SK-N-SH (cell line): ENCODE data around the gene CSF3. TPM values are rescaled to one million over a fixed set of nuclear protein-coding genes. Genes with fewer than 3 reads are reported as not detected.

Experiments
- CTCF ChIA-PET: fragments of 300-600, 350-600 bp; formaldehyde crosslinking; extraction: SDS; loops from one replicate; lab custom pipeline; 2021; lab: Yijun Ruan, JAX
- POLR2A ChIA-PET: fragments of 350-600 bp; sonication (Branson Sonifier 250); formaldehyde crosslinking; extraction: SDS; loops from one replicate; lab custom pipeline; 2020; ENCODE audit warnings: antibody characterized with exemption, inconsistent platforms; lab: Yijun Ruan, JAX
- DNase-seq: peaks from one replicate; pipeline ENCODE4 v3.0.0; 2012
- H2AFZ ChIP-seq: fragments of 200-600 bp; sonication (generic); 2 replicates; pipeline ENCODE4 v1.8.1; 2016; ENCODE audit warnings: antibody characterized with exemption, mild to moderate bottlenecking, low read depth
- H3F3A ChIP-seq: fragments of 200-600 bp; sonication (generic); replicated peaks from 2 replicates; pipeline ENCODE3; 2016; ENCODE audit warnings: antibody characterized with exemption, mild to moderate bottlenecking; ENCODE audit not compliant: insufficient read depth
- H3K27ac ChIP-seq, 2 experiments: fragments of 200-500 bp in 1 of 2; fragments of 200-600 bp in 1 of 2; sonication (Bioruptor generic) in 1 of 2; sonication (generic), shearing (Covaris generic) in 1 of 2; 2 replicates each; pipeline versions ENCODE4 v1.5.1 to v1.6.1; 2014 to 2016; ENCODE audit warnings: low read depth in 2 of 2, inconsistent platforms in 1 of 2, low read length in 1 of 2, mild to moderate bottlenecking in 1 of 2, mixed read lengths in 1 of 2
- H3K27me3 ChIP-seq: fragments of 200-600 bp; sonication (generic), shearing (Covaris generic); 2 replicates; pipeline ENCODE4 v1.6.1; 2016; ENCODE audit warnings: mixed run types; ENCODE audit not compliant: insufficient read depth
- H3K36me3 ChIP-seq, 2 experiments: fragments of 200-500 bp in 1 of 2; fragments of 200-600 bp in 1 of 2; sonication (Bioruptor generic) in 1 of 2; sonication (generic) in 1 of 2; replicated peaks in 1 of 2; 2 replicates each; pipeline versions ENCODE3 to v1.5.1; 2014 to 2016; ENCODE audit warnings: low read length in 1 of 2, mild to moderate bottlenecking in 1 of 2; ENCODE audit not compliant: insufficient read depth in 2 of 2, control insufficient read depth in 1 of 2
- H3K4me1 ChIP-seq, 2 experiments: fragments of 200-500 bp in 1 of 2; fragments of 200-600 bp in 1 of 2; sonication (Bioruptor generic) in 1 of 2; sonication (generic), shearing (Covaris generic) in 1 of 2; 2 replicates each; pipeline versions ENCODE4 v1.5.1 to v1.6.1; 2014 to 2016; ENCODE audit warnings: low read depth in 1 of 2, low read length in 1 of 2, mixed run types in 1 of 2; ENCODE audit not compliant: insufficient read depth in 2 of 2, control insufficient read depth in 1 of 2
- H3K4me2 ChIP-seq: fragments of 200-600 bp; sonication (generic), shearing (Covaris generic); 2 replicates; pipeline ENCODE4 v1.6.1; 2017; ENCODE audit warnings: mixed run types
- H3K4me3 ChIP-seq, 2 experiments: fragments of 200-500 bp in 1 of 2; fragments of 200-600 bp in 1 of 2; sonication (Bioruptor generic) in 1 of 2; sonication (generic), shearing (Covaris generic) in 1 of 2; 2 replicates each; pipeline versions ENCODE4 v1.5.1 to v1.8.1; 2014 to 2016; ENCODE audit warnings: low read depth in 2 of 2, inconsistent platforms in 1 of 2, low read length in 1 of 2, mild to moderate bottlenecking in 1 of 2, mixed read lengths in 1 of 2, moderate library complexity in 1 of 2
- H3K79me2 ChIP-seq: fragments of 200-600 bp; sonication (generic); 2 replicates; pipeline ENCODE4 v1.8.1; 2017; ENCODE audit warnings: mild to moderate bottlenecking; ENCODE audit not compliant: insufficient read depth
- H3K9ac ChIP-seq: fragments of 200-600 bp; sonication (generic); 2 replicates; pipeline ENCODE4 v1.6.1; 2017; ENCODE audit warnings: mixed run types
- H3K9me2 ChIP-seq: fragments of 200-600 bp; sonication (generic); 2 replicates; pipeline ENCODE4 v1.6.1; 2017; ENCODE audit warnings: mixed run types
- H3K9me3 ChIP-seq: fragments of 200-600 bp; sonication (generic); 2 replicates; pipeline ENCODE4 v1.6.1; 2017; ENCODE audit warnings: mixed run types, mild to moderate bottlenecking, moderate library complexity
- H4K20me1 ChIP-seq: fragments of 200-600 bp; sonication (generic); 2 replicates; pipeline ENCODE4 v1.6.1; 2017; ENCODE audit warnings: mild to moderate bottlenecking, mixed run types; ENCODE audit not compliant: insufficient read depth
- ELF1 ChIP-seq: IDR thresholded peaks from 2 replicates; pipeline ENCODE4 v1.4.0; 2012
- EP300 ChIP-seq, 2 experiments: IDR thresholded peaks; 2 replicates each; pipeline versions ENCODE4 v1.4.0 to v1.6.1; 2012; ENCODE audit warnings: borderline replicate concordance in 1 of 2, low read depth in 1 of 2, low read length in 1 of 2
- FOSL2 ChIP-seq: IDR thresholded peaks from 2 replicates; pipeline ENCODE4 v1.4.0; 2012; ENCODE audit warnings: low read depth, mild to moderate bottlenecking, moderate library complexity, borderline replicate concordance
- JUND ChIP-seq: IDR thresholded peaks from 2 replicates; pipeline ENCODE4 v1.4.0; 2012
- MEF2A ChIP-seq: IDR thresholded peaks from 2 replicates; pipeline ENCODE4 v1.4.0; 2012; ENCODE audit warnings: low read depth, borderline replicate concordance
- NRF1 ChIP-seq: IDR thresholded peaks from 2 replicates; pipeline ENCODE4 v1.6.1; 2012; ENCODE audit warnings: low read depth, mild to moderate bottlenecking, low read length
- RCOR1 ChIP-seq: fragments of 150-350 bp; IDR thresholded peaks from 2 replicates; pipeline ENCODE4 v1.6.1; 2017; ENCODE audit warnings: antibody characterized with exemption, low read length
- RFX5 ChIP-seq: IDR thresholded peaks from 2 replicates; pipeline ENCODE4 v1.6.1; 2012; ENCODE audit warnings: mild to moderate bottlenecking, improper control_type of control experiment, low read length
- RXRA ChIP-seq: IDR thresholded peaks from 2 replicates; pipeline ENCODE4 v1.4.0; 2012; ENCODE audit warnings: low read depth, mild to moderate bottlenecking, borderline replicate concordance
- TAF1 ChIP-seq: IDR thresholded peaks from 2 replicates; pipeline ENCODE4 v1.6.1; 2012; ENCODE audit warnings: low read depth, mild to moderate bottlenecking, low read length, moderate library complexity, borderline replicate concordance
- TEAD4 ChIP-seq: IDR thresholded peaks from 2 replicates; pipeline ENCODE4 v1.4.0; 2012; ENCODE audit warnings: mild to moderate bottlenecking, borderline replicate concordance; ENCODE audit not compliant: insufficient read depth
- YY1 ChIP-seq: IDR thresholded peaks from 2 replicates; pipeline ENCODE4 v1.4.0; 2012; ENCODE audit warnings: low read depth, mild to moderate bottlenecking
- WGBS: methylation state at CpG from one replicate; pipeline ENCODE4 v1.1.6; 2017; ENCODE audit warnings: low lambda C conversion rate; 5-methylcytosine and 5-hydroxymethylcytosine counted together
- polyA plus RNA-seq, 3 experiments: library from polyadenylated mRNA; depleted of rRNA; stranded (reverse); fragments of >200 nt; gene quantifications; 2 replicates each; pipeline ENCODE4 v1.2.3, GENCODE V29; 2012
- TF ChIP-seq, protein P1 (sequence below): fragments of 200-600 bp; sonication (generic); IDR thresholded peaks from 2 replicates; pipeline ENCODE4 v1.6.1; 2017; ENCODE audit warnings: antibody characterized with exemption, mild to moderate bottlenecking, moderate library complexity
- TF ChIP-seq, protein P2 (sequence below): fragments of 150-350 bp; IDR thresholded peaks from 2 replicates; pipeline ENCODE4 v1.6.1; 2016; ENCODE audit warnings: mild to moderate bottlenecking, low read depth, low read length
- TF ChIP-seq, protein P3 (sequence below): IDR thresholded peaks from 2 replicates; pipeline ENCODE4 v1.4.0; 2012; ENCODE audit warnings: low read depth
- TF ChIP-seq, protein P4 (sequence below): IDR thresholded peaks from 2 replicates; pipeline ENCODE4 v1.4.0; 2012; ENCODE audit warnings: low read depth, borderline replicate concordance
- TF ChIP-seq, protein P5 (sequence below): fragments of 150-350 bp; IDR thresholded peaks from 2 replicates; pipeline ENCODE4 v1.6.1; 2017; ENCODE audit warnings: antibody characterized with exemption, low read length, low read depth, borderline replicate concordance

The CSF3 gene
- polyA plus RNA-seq, 1 of the 3 experiments (the other 2 are of a cell fraction) = not detected

DNA sequence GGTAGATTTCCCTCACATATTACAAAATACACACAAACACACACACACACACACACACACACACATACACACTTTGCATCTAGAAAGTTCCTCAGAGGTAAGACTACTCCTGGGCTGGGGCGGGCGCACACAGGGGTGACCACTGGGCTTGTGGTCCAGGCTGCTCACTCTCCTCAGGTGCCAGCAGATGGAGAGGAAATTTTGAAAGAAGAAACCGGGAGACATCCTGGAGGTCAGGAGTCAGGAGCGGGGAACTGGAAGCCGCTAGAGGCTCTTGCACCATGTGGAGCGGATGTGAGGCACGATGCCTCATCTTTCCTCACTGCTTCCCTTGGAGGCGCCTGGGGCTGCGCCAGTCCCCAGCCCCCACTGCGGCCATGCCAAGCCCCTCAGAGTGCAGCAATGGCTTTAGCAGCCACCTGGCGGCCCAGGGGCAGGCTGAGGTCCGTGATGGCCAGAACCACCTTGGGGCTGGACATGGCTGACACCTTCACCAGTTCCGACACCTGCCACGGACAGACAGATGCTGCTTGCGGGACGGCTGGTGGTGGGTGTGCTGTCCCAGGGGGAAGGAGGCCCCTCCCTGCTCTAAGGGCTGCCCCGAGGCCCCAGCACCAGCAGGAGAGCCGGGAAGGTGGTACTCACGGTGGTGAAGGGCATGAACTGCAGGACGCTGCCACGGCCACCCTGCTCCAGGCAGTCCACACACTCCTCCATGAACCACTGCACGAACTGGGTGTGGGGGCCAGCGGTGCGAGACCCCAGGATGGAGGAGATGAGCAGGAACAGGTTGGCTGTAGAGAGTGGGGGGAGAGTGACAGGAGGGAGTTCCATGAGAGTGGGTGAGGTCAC is 4.1 kb downstream of the CSF3 start:
- ChIA-PET POLR2A (interaction anchor here (0.7 kb wide), 1 partner anchor 284 kb away, joined by 3 read pairs; no protein-coding TSS in a partner anchor), CTCF (interaction anchor here (1.1 to 4.2 kb wide), 4 partner anchors 32 to 93 kb away, joined by 3 to 18 read pairs (median 3); partner anchors contain the start of gene PSMD3)
- no peaks in the 10 kb centered on the region for H3K9me3 ChIP-seq
- H3K4me3 ChIP-seq = no peak overlapping the region
- peaks cover 5 to 15% of the 10 kb centered on the region in 2 experiments for H3K36me3 ChIP-seq
- H3K27me3 ChIP-seq = no peaks in the 10 kb centered on the region
- TF ChIP-seq, protein P1, sequence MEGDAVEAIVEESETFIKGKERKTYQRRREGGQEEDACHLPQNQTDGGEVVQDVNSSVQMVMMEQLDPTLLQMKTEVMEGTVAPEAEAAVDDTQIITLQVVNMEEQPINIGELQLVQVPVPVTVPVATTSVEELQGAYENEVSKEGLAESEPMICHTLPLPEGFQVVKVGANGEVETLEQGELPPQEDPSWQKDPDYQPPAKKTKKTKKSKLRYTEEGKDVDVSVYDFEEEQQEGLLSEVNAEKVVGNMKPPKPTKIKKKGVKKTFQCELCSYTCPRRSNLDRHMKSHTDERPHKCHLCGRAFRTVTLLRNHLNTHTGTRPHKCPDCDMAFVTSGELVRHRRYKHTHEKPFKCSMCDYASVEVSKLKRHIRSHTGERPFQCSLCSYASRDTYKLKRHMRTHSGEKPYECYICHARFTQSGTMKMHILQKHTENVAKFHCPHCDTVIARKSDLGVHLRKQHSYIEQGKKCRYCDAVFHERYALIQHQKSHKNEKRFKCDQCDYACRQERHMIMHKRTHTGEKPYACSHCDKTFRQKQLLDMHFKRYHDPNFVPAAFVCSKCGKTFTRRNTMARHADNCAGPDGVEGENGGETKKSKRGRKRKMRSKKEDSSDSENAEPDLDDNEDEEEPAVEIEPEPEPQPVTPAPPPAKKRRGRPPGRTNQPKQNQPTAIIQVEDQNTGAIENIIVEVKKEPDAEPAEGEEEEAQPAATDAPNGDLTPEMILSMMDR = 0 out of 2 replicates have a peak, but pooled peaks have one; percentile 13
- no peak for TF ChIP-seq RCOR1
- TF ChIP-seq TEAD4 = no peak
- TF ChIP-seq NRF1 = no peak
- TF ChIP-seq, protein P2, sequence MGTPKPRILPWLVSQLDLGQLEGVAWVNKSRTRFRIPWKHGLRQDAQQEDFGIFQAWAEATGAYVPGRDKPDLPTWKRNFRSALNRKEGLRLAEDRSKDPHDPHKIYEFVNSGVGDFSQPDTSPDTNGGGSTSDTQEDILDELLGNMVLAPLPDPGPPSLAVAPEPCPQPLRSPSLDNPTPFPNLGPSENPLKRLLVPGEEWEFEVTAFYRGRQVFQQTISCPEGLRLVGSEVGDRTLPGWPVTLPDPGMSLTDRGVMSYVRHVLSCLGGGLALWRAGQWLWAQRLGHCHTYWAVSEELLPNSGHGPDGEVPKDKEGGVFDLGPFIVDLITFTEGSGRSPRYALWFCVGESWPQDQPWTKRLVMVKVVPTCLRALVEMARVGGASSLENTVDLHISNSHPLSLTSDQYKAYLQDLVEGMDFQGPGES = no peak
- no peak for TF ChIP-seq MEF2A
- TF ChIP-seq ELF1 = no peak
- TF ChIP-seq FOSL2 = no peak
- WGBS = 91% methylated on average over 19 of the region's 24 CpGs
- H3K4me1 ChIP-seq = peaks cover 0 to 9% of the 10 kb centered on the region in 2 experiments; a peak in 1 of 4 replicates
- H3K9ac ChIP-seq = no peak overlapping the region
- no peaks in the 10 kb centered on the region for H4K20me1 ChIP-seq
- H3K79me2 ChIP-seq = no peaks in the 10 kb centered on the region
- H3K4me2 ChIP-seq = no peak overlapping the region
- DNase-seq = peak; percentile 42
- H3K27ac ChIP-seq = no peak overlapping the region
- no peaks in the 10 kb centered on the region for H3K9me2 ChIP-seq
- H2AFZ ChIP-seq = no peak overlapping the region
- peaks cover 3% of the 10 kb centered on the region for H3F3A ChIP-seq

DNA sequence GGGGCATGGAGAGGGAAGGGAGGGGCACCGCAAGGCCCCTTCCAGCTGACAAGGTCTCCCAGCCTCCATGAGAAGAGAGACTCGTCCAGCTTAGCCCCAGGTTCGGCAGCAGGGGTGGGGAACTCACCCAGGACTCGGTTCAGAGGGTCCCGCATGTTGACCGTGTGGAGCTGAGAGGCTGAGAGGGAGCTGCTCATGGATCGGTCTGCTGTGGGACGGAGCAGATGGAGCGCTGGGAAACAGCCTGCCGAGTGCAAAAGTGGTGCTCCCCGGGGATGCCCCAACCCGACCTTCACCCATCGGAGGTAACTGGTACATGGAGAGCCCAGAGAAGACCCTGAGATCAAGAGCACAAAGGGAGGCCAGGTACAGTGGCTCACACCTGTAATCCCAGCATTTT is 4.9 kb downstream of the CSF3 start:
- no peaks in the 10 kb centered on the region for H3K79me2 ChIP-seq
- no peak overlapping the region for H3K27ac ChIP-seq
- H3K9me3 ChIP-seq = no peaks in the 10 kb centered on the region
- no peaks in the 10 kb centered on the region for H4K20me1 ChIP-seq
- ChIA-PET CTCF (interaction anchor here (1.5 kb wide), 1 partner anchor 31 kb away, joined by 3 read pairs; no protein-coding TSS in a partner anchor), POLR2A (no interaction called here)
- no peak for TF ChIP-seq YY1
- TF ChIP-seq RXRA = no peak
- TF ChIP-seq FOSL2 = no peak
- no peak for TF ChIP-seq EP300 (IDR thresholded peaks at IDR 0.05; ENCODE audit: borderline replicate concordance in 1 of 2, low read depth in 1 of 2, low read length in 1 of 2)
- no peak for TF ChIP-seq RFX5
- TF ChIP-seq, protein P3, sequence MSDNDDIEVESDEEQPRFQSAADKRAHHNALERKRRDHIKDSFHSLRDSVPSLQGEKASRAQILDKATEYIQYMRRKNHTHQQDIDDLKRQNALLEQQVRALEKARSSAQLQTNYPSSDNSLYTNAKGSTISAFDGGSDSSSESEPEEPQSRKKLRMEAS = no peak
- TF ChIP-seq, protein P2 = no peak
- TF ChIP-seq TAF1 = no peak
- TF ChIP-seq, protein P4, sequence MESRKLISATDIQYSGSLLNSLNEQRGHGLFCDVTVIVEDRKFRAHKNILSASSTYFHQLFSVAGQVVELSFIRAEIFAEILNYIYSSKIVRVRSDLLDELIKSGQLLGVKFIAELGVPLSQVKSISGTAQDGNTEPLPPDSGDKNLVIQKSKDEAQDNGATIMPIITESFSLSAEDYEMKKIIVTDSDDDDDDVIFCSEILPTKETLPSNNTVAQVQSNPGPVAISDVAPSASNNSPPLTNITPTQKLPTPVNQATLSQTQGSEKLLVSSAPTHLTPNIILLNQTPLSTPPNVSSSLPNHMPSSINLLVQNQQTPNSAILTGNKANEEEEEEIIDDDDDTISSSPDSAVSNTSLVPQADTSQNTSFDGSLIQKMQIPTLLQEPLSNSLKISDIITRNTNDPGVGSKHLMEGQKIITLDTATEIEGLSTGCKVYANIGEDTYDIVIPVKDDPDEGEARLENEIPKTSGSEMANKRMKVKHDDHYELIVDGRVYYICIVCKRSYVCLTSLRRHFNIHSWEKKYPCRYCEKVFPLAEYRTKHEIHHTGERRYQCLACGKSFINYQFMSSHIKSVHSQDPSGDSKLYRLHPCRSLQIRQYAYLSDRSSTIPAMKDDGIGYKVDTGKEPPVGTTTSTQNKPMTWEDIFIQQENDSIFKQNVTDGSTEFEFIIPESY = no peak
- TF ChIP-seq NRF1 = no peak
- TF ChIP-seq, protein P5, sequence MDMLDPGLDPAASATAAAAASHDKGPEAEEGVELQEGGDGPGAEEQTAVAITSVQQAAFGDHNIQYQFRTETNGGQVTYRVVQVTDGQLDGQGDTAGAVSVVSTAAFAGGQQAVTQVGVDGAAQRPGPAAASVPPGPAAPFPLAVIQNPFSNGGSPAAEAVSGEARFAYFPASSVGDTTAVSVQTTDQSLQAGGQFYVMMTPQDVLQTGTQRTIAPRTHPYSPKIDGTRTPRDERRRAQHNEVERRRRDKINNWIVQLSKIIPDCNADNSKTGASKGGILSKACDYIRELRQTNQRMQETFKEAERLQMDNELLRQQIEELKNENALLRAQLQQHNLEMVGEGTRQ = no peak
- no peak for TF ChIP-seq JUND
- no peak for TF ChIP-seq MEF2A
- TF ChIP-seq RCOR1 = no peak
- no peak overlapping the region for H3K4me2 ChIP-seq
- peak; percentile 17 for DNase-seq
- no peaks in the 10 kb centered on the region for H3K9me2 ChIP-seq
- 95% methylated on average over 8 of the region's 13 CpGs for WGBS
- H3F3A ChIP-seq = peaks cover 3% of the 10 kb centered on the region
- peaks cover 7 to 15% of the 10 kb centered on the region in 2 experiments for H3K36me3 ChIP-seq
- H3K27me3 ChIP-seq = no peaks in the 10 kb centered on the region
- H3K4me3 ChIP-seq = no peak overlapping the region
- no peak overlapping the region for H2AFZ ChIP-seq
- no peak overlapping the region for H3K9ac ChIP-seq
- peaks cover 0 to 9% of the 10 kb centered on the region in 2 experiments; a peak in 1 of 4 replicates for H3K4me1 ChIP-seq
